OCI-M1 (cell line): ENCODE measurements around the gene AP5M1.
"Not testable (repeated sequence)": the region's sequence is repeated elsewhere in the genome, so short reads cannot be mapped to it uniquely, and the experiment has no call there.

Experiments used
- DNase-seq: peaks from one replicate; lab custom pipeline; 2025; lab: John Stamatoyannopoulos, UW

The AP5M1 gene

GRCh38 chr14:57291692-57292647 lies 23.2 kb downstream of the AP5M1 start:
- no peak for DNase-seq

- peak; percentile 15 for DNase-seq
Observed at GRCh38 chr14:57293866-57294837, 25.4 kb downstream of the AP5M1 start.

- DNase-seq, result no peak
Observed at GRCh38 chr14:57295239-57295638, 26.5 kb downstream of the AP5M1 start.

GRCh38 chr14:57297852-57298251 lies 29.1 kb downstream of the AP5M1 start:
- no peak for DNase-seq

- DNase-seq, result no peak
Observed at GRCh38 chr14:57299511-57299910, 30.7 kb downstream of the AP5M1 start.

- peak; percentile 5 for DNase-seq
Observed at GRCh38 chr14:57302883-57303282, 34.1 kb downstream of the AP5M1 start.

GRCh38 chr14:57314396-57315089 lies 45.8 kb downstream of the AP5M1 start:
- no peak for DNase-seq

GRCh38 chr14:57317248-57317833 lies 48.6 kb downstream of the AP5M1 start:
- DNase-seq, result peak; percentile 72

GRCh38 chr14:57319636-57320192 lies 50.9 kb downstream of the AP5M1 start:
- DNase-seq, result no peak

- DNase-seq, result peak; percentile 1
Observed at GRCh38 chr14:57323721-57324120, 55.0 kb downstream of the AP5M1 start.

- no peak for DNase-seq
Observed at GRCh38 chr14:57326253-57326652, 57.5 kb downstream of the AP5M1 start.

- no peak for DNase-seq
Observed at GRCh38 chr14:57329833-57330232, 61.1 kb downstream of the AP5M1 start.

GRCh38 chr14:57332475-57332874 lies 63.7 kb downstream of the AP5M1 start:
- not testable (repeated sequence) for DNase-seq

- DNase-seq, result not testable (repeated sequence)
Observed at GRCh38 chr14:57333726-57334125, 65.0 kb downstream of the AP5M1 start.

GRCh38 chr14:57343545-57344297 lies 75.0 kb downstream of the AP5M1 start:
- DNase-seq, result not testable (repeated sequence)

- no peak for DNase-seq
Observed at GRCh38 chr14:57345106-57345505, 76.3 kb downstream of the AP5M1 start.

- no peak for DNase-seq
Observed at GRCh38 chr14:57346741-57347140, 78.0 kb downstream of the AP5M1 start.
